Ramos (cell line): ENCODE measurements around the gene ST6GALNAC3.

Source experiments
- in situ Hi-C: fragments of 300-500 bp; cut with MboI; formaldehyde crosslinking; loops from one replicate; pipeline ENCODE4 v1.14.3; 2022; ENCODE audit warnings: low sequenced_read_pairs; ENCODE audit not compliant: unreplicated experiment

Gene ST6GALNAC3

DNA sequence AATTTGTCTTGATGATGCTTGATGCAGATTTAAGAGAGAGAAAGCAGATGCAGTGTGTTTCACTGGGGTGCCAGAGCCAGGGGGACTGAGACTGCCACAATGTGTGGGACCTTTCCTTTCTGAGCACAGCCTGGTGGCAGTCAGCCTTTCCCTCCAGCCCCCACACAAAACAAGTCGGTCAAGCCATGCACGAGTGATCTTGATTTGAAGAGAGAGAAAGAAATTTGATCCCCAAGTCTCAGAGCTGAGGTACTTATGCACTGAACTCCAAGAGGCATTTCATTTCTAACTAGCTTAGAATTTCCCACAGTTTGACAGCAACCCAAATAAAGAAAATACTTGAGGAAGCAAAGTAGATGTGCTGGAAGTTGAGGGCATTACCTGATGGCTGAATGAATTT, 193.8 kb downstream of the ST6GALNAC3 start:
- in situ Hi-C loops, result no loop called here

DNA sequence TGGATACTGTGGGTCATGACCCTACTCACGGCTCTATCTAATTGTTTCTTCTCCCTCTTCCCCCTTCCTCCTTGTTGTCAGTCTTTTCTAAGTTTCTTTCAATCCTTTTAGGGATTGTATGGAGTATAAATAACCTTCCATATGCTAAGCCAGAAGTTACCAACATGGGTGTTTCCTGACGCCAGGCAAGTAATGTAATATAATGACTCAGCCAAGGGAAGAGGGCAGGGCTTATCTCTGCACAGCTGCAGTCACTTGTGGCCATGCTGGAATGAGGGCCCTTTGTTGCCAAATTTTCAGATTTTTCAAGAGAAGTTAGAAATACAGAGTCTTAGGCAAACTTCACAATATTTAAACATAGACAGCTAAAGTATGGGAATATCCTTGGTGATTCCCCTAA, 194.6 kb downstream of the ST6GALNAC3 start:
- in situ Hi-C loops, result no loop called here

GRCh38 chr1:76274302-76274701, 199.8 kb downstream of the ST6GALNAC3 start:
- in situ Hi-C loops, result no loop called here

DNA sequence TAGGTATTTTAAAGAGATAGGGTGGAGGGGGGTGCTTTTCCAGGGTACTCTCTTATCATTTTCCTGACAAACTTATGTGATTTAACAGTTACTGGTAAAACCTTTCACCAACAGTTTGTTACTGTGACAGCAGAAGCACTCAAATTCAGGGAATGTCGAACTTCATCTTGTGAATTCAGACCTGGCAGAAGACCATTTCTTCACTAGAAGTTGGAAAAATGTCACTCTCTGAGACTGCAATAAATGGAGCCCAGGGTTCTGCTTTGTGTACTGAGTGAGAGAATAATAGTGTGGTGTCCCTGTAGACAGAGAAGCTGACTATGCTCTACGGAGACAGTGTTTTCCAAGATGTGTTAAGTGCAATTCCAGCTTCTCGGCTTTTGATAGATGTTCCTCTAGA, 200.2 kb downstream of the ST6GALNAC3 start:
- in situ Hi-C loops, result no loop called here

GRCh38 chr1:76278711-76279100, 204.2 kb downstream of the ST6GALNAC3 start:
- in situ Hi-C loops, result no loop called here

GRCh38 chr1:76279101-76279748, 204.7 kb downstream of the ST6GALNAC3 start:
- in situ Hi-C loops, result no loop called here

GRCh38 chr1:76281306-76281705, 206.8 kb downstream of the ST6GALNAC3 start:
- in situ Hi-C loops, result no loop called here

- in situ Hi-C loops, result no loop called here
These were observed 210.3 kb downstream of the ST6GALNAC3 start for GRCh38 chr1:76284842-76285241.

- in situ Hi-C loops, result no loop called here
These were observed 211.1 kb downstream of the ST6GALNAC3 start for GRCh38 chr1:76285578-76286135.

- in situ Hi-C loops, result no loop called here
These were observed 213.4 kb downstream of the ST6GALNAC3 start for GRCh38 chr1:76287917-76288316.

DNA sequence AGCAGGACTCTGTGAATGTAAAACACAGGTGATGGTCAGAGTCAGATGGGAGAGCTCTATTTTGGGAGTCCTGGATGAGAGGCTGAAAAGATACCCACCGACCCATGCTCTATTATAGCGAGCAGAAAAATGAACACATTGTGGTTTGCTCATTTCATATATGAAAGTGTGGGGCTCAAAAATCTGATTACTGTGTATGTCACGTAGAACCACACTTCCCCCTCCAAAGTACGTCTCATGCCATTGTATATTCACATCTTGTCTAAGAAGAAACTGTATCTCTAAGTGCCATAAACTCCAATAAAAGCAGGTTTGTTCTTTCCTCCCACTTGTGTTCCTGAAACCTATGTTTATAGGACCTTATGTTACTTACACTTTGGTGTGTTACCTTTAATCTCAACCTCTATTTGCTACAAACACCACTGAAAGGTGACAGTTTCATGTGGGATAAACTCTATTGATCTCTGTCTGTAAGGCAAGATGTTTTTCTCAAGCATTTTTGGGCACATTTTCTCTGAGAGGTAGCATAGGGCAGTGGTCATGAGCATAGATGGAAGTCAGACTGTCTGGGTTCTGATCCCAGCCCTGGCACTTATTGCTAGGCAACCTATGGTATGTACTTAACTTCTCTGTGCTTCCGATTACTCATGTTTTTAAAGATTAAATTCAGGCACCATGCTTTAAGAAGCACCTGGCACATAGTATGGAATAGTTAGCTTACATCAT, 214.4 kb downstream of the ST6GALNAC3 start:
- in situ Hi-C loops, result no loop called here

DNA sequence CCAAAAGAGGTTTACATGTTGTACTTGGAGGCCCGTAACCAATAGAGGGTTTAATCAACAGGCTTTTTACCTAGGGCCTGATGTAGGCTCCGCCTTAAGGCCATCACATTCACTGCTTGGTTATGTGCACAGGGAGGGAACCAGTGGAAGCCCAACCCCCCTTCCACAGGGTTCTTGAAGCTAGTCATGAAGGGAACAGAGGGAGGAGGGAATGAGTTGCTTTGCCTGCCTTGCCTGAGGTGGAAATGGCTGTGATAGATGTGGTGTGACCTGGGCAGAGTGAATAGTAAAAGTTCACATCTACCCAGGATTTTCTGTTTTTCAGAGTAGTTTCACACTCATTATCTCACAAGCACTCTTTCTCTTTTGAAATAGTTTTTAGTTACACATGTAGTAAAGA, 215.1 kb downstream of the ST6GALNAC3 start:
- in situ Hi-C loops, result no loop called here

- in situ Hi-C loops, result no loop called here
These were observed 215.7 kb downstream of the ST6GALNAC3 start for GRCh38 chr1:76290271-76290670.

DNA sequence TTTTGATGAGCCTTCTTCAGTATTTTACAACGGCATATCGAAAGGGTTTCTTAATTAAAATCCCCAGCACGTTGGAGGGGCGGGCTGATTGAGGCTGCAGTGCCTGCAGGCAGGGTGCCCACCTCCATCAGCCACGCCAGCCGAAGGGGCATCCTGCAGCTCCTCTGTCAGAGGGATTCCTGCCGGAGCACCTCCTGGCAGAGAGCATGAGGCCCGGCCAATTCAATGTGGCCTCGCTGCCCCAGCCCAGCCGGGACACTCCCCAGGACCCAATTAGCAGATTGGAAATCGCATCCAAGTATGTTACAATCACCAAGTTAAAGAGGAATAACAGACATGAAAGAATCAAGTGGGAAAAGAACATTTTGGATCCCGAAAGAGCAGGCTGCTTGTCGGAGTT, 216.6 kb downstream of the ST6GALNAC3 start:
- in situ Hi-C loops, result no loop called here

DNA sequence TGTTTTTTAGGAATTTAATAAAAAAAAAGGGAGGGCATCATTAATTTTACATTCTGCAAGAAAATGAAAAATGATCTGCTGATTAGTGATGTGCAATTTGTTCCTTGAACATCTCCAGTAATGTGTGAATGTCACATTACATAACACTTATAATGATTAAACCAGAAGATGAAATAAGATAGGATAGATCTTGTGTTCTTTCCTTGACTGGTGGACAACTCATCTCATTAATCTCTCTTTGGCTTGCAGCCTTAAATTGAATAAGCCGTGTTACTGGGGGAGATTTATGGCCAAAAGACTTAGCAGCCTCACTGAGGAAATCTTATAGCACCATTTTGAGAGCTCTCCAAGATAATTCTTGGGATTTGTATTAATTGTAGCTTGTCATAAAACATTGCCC, 217.2 kb downstream of the ST6GALNAC3 start:
- in situ Hi-C loops, result no loop called here

GRCh38 chr1:76292418-76293184, 218.1 kb downstream of the ST6GALNAC3 start:
- in situ Hi-C loops, result no loop called here

DNA sequence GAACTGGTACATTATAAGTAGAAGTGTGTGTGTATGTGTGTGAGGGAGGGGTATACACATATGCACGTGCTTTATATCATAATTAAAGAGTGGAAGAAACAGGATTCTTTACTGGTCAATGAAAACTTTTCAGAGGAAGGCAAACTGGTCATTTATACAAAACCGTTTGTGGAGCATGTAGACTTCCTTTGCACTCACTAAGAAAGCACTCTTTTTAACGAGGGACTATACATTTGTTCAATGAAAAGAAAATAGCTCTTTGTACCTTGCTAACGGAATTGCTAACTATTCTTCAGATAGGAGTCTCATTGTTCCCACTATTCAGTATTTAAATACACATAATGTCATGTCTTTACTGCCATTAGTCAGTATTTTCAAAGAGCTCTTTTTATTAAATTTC, 219.3 kb downstream of the ST6GALNAC3 start:
- in situ Hi-C loops, result no loop called here

GRCh38 chr1:76294482-76295194, 220.1 kb downstream of the ST6GALNAC3 start:
- in situ Hi-C loops, result no loop called here

- in situ Hi-C loops, result no loop called here
These were observed 223.9 kb downstream of the ST6GALNAC3 start for GRCh38 chr1:76298399-76298798.

GRCh38 chr1:76299036-76299435, 224.5 kb downstream of the ST6GALNAC3 start:
- in situ Hi-C loops, result no loop called here
